HG03378 (cell line): ENCODE results near the gene MLXIPL.
"Not testable (repeated sequence)": the region's sequence is repeated elsewhere in the genome, so short reads cannot be mapped to it uniquely, and the experiment has no call there.

Experiments used
- ATAC-seq: cut with Tn5 transposase; IDR thresholded peaks from one replicate; pipeline ENCODE4 v1.9.1; 2021; ENCODE audit warnings: mild to moderate bottlenecking, moderate library complexity; ENCODE audit not compliant: unreplicated experiment

Gene MLXIPL

GRCh38 chr7:73613954-73614735 is 10.2 kb downstream of the MLXIPL start:
- ATAC-seq = no peak

GRCh38 chr7:73612598-73613269 is 11.6 kb downstream of the MLXIPL start:
- ATAC-seq = no peak

DNA sequence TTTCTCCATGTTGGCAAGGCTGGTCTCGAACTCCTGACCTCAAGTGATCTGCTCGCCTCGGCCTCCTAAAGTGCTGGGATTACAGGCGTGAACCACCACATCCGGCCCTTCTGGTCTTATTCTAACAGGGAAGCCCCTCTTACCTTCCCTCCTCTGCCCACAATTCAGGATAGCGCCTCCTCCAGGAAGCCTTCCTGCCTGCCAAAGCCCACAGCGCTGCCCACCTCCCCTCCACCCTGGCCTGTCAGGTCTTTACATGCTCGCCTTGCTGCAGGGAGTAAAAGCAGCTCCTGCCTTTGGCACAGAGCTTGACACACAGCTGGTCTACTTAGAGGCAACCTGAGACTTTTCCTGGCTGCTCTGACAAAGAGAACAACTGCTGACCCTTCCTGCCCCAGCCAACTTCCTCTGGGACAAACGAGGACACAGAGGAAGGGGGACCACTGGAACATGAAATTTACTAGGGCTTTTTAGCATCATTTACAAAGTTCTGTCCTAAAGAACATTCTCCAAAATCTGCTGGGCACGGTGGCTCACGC is 13.2 kb downstream of the MLXIPL start:
- no peak for ATAC-seq

GRCh38 chr7:73610105-73610504 is 14.2 kb downstream of the MLXIPL start:
- ATAC-seq = no peak

DNA sequence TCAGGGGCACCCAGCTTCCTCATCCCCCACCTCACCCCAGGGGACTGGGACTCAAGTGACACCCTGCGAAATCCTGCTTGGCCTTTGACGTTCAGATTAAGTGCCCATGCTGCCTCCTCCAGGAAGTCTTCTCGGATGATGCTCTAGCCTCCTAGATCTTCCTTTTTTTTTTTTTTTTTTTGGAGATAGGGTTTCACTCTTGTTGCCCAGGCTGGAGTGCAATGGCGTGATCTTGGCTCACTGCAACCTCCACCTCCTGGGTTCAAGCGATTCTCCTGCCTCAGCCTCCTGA is 16.7 kb downstream of the MLXIPL start:
- ATAC-seq = not testable (repeated sequence)

GRCh38 chr7:73606801-73607691 is 17.3 kb downstream of the MLXIPL start:
- ATAC-seq = no peak

GRCh38 chr7:73605601-73606220 is 18.6 kb downstream of the MLXIPL start:
- ATAC-seq = no peak

GRCh38 chr7:73602721-73603651 is 21.3 kb downstream of the MLXIPL start:
- no peak for ATAC-seq

- no peak for ATAC-seq
Measured at GRCh38 chr7:73599916-73600315, 24.4 kb downstream of the MLXIPL start.

DNA sequence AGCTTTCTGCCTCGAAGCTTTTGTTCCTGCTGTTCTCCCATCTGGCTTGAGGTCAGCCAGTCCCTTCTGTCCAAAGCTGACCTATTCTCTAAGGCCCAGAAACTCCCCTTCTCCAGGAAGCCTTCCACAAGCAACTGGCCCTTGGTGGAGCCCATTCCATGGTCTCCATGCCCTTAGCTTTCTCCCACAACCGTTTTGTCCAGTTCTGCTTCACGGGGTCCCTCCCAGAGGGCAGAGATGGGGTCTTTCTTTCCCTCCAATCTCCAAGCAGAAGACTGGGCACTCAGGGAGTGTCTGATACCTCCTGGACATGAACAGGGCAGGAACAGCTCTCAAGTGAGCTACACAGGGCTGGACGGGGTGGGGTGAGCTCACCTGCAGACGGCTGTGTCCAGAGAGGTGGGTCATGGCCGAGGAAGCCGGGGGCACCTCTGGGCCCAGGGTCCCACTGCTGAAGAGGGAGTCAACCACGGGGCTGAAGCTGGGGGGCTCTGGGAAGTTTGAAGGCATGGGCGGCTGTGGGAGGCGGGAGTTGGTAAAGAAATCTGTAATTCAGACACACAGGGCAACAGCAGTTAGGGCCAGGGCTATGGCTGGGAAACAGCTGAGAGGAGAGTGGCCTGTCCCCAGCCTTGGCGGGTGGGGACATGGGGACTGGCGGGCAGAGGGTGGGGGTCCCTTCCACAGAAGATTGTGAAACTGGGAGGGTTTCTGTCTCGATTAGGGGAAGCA is 25.0 kb downstream of the MLXIPL start:
- ATAC-seq = no peak

- no peak for ATAC-seq
Measured at GRCh38 chr7:73597978-73598782, 26.1 kb downstream of the MLXIPL start.

DNA sequence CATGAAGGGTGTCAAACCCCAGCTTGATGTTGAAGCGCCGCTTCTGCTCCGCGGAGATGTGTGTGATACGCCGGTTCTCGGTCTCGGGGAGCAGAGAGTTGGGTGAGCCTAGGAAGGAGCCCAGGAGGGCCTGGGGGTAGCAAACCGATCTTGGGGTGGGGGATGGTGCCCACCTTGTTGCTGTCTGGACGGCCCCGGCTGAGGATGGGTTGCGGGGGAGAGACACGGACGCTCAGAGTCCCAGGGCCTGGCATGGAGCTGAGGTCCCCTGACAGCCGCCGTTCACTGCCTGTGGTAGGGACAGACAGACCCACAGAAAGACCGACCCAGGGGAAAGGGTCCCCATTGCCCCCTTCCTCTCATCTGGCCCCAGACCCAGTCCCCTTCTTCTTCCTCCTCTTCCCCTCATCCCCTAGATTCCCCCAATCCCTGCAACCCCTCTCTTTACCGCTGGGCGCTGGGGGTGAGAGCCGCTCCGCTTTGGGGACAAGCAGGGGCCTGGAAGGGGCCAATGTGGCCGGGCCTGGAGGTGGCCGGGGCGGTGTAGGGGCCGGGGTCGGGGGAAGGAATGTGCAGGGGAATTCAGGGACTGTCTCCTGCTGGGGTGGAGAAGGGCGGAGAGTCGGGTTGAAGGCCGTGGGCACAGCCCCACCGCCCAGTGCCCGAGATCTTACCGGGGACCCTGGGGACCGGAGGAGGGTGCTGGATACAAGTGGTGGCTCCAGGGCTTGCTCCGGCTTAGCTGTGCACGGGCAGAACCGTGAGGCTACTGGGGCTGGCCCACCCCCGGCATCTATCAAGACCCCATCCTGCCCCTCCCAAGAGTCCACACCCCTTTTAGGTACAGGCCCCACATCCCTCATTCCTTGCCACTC is 27.9 kb downstream of the MLXIPL start:
- ATAC-seq = no peak

DNA sequence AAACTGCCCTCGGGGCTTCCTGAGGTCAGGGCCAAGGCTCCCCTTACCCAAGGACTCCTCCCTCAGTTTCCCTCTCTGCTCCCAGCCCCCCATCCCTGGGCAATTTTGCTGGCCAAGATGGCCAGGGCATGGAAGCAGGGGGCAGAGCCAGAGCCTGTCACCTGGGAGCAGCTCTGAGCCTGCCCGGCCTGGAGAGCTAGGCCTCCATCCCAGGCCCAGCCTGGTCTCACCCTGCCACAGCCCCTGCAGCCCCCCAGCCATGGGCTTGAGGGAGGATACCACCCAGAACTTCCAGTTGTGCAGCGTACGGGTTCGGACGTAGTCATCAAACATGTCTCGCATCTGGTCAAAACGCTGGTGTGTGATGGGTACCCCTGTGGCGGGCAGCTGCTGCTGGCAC is 29.0 kb downstream of the MLXIPL start:
- ATAC-seq = no peak

GRCh38 chr7:73593207-73594045 is 30.9 kb downstream of the MLXIPL start:
- ATAC-seq = no peak

GRCh38 chr7:73586911-73587310 is 37.4 kb downstream of the MLXIPL start:
- ATAC-seq = no peak

DNA sequence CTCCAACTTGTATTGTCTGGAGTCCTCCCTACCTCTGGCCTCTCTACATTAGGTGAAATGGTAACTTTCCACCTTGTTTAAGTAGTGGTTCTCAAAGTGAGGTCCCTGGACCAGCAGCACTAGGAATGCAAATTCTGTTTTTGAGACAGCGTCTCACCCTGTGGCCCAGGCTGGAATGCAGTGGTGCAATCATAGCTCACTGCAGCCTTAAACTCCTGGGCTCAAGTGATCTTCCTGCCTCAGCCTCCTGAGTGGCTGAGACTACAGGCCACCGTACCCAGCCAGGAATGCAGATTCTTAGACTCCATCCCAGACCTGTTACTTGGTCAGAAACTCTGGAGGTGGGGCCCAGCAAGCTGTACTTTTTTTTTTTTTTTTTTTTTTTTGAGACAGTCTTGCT is 39.1 kb downstream of the MLXIPL start:
- no peak for ATAC-seq
